GM13977 (cell line): ENCODE results near the gene VPS37D.

ENCODE experiments used
- DNase-seq: peaks from one replicate; pipeline ENCODE4 v3.0.0; 2012; ENCODE audit warnings: low spot score
- CTCF ChIP-seq: IDR thresholded peaks from 2 replicates; pipeline ENCODE4 v1.5.1; 2012; ENCODE audit warnings: mild to moderate bottlenecking, control low read depth; ENCODE audit not compliant: insufficient read depth; ENCODE audit errors: extremely low read depth, missing control alignments
- in situ Hi-C: fragments of 300-500 bp; cut with MboI; formaldehyde crosslinking; loops from one replicate; pipeline ENCODE4 v1.12.0; 2022; ENCODE audit warnings: low sequenced_read_pairs, low pct_unique_long_range_greater_than_20kb, mixed read lengths, inconsistent platforms; ENCODE audit not compliant: unreplicated experiment

Gene VPS37D

GRCh38 chr7:73680501-73680900 is 12.9 kb downstream of the VPS37D start:
- no peak for DNase-seq
- in situ Hi-C loops = no loop called here
- TF ChIP-seq CTCF = no peak

- TF ChIP-seq CTCF = no peak
- DNase-seq = no peak
These were observed 13.4 kb downstream of the VPS37D start for GRCh38 chr7:73681031-73681430.

GRCh38 chr7:73682745-73683055 is 15.1 kb downstream of the VPS37D start:
- no peak for DNase-seq
- in situ Hi-C loops = no loop called here
- no peak for TF ChIP-seq CTCF

More at GRCh38 chr7:73681031-73681430, 13.4 kb downstream of the VPS37D start:
- in situ Hi-C loops = no loop called here

GRCh38 chr7:73683056-73683787 is 15.6 kb downstream of the VPS37D start, which contains the start of the genes BUD23 and DNAJC30:
BUD23 (plus strand) TSS chr7:73683597; CDS start chr7:73683626, 29 bp downstream.
DNAJC30 (minus strand) TSS chr7:73683453; CDS start chr7:73683423, 30 bp downstream.
- DNase-seq = peak; percentile 98
- no peak for TF ChIP-seq CTCF
- in situ Hi-C loops = no loop called here

- TF ChIP-seq CTCF = no peak
- in situ Hi-C loops = no loop called here
- DNase-seq = no peak
These were observed 16.4 kb downstream of the VPS37D start for GRCh38 chr7:73683788-73684693.

- no peak for TF ChIP-seq CTCF
- in situ Hi-C loops = no loop called here
- no peak for DNase-seq
These were observed 17.7 kb downstream of the VPS37D start for GRCh38 chr7:73685311-73685710.
